Stimulated activated CD8-positive, alpha-beta memory T cell treated with anti-CD3 and anti-CD28 coated beads, Interleukin-4, amount 100 ng/mL, for 24 hours (primary cell): Measurements from ENCODE around the gene AFMID.
"Not testable (repeated sequence)": the region's sequence is repeated elsewhere in the genome, so short reads cannot be mapped to it uniquely, and the experiment has no call there.

Experiments used
- DNase-seq: peaks from one replicate; pipeline ENCODE4 v3.0.0-alpha.2; 2020; ENCODE audit warnings: low read depth

AFMID gene

GRCh38 chr17:78186692-78187595 lies at the start of gene AFMID, which contains the start of gene TK1:
Gene AFMID, plus strand, starts transcription at chr17:78187362. Its CDS starts 9 bp downstream, at chr17:78187371.
Gene TK1, minus strand, starts transcription at chr17:78187052. Its CDS starts 58 bp downstream, at chr17:78186994.
- DNase-seq, result peak; percentile 86

- no peak for DNase-seq
Measured at GRCh38 chr17:78137392-78138203, 49.6 kb upstream of the AFMID start.

GRCh38 chr17:78138204-78139060 lies 48.7 kb upstream of the AFMID start:
- no peak for DNase-seq

- DNase-seq, result not testable (repeated sequence)
Measured at GRCh38 chr17:78139861-78140168, 47.3 kb upstream of the AFMID start.

GRCh38 chr17:78140169-78141051 lies 46.8 kb upstream of the AFMID start:
- DNase-seq, result peak; percentile 89

- DNase-seq, result no peak
Measured at GRCh38 chr17:78141437-78142118, 45.6 kb upstream of the AFMID start.

- no peak for DNase-seq
Measured at GRCh38 chr17:78142119-78142861, 44.9 kb upstream of the AFMID start.

GRCh38 chr17:78143214-78144146 lies 43.7 kb upstream of the AFMID start:
- no peak for DNase-seq

GRCh38 chr17:78144147-78144719 lies 42.9 kb upstream of the AFMID start:
- no peak for DNase-seq

GRCh38 chr17:78144736-78145641 lies 42.2 kb upstream of the AFMID start:
- no peak for DNase-seq

GRCh38 chr17:78146471-78146869 lies 40.7 kb upstream of the AFMID start:
- no peak for DNase-seq

- no peak for DNase-seq
Measured at GRCh38 chr17:78146881-78147280, 40.3 kb upstream of the AFMID start.

- DNase-seq, result no peak
Measured at GRCh38 chr17:78147315-78147998, 39.7 kb upstream of the AFMID start.

GRCh38 chr17:78148286-78149016 lies 38.7 kb upstream of the AFMID start:
- DNase-seq, result no peak

GRCh38 chr17:78151514-78152008 lies 35.6 kb upstream of the AFMID start:
- DNase-seq, result no peak
